Glomerular endothelial cell (primary cell): ENCODE measurements around the gene STAU1. TPM values are rescaled to one million over a fixed set of nuclear protein-coding genes. Genes with fewer than 3 reads are reported as not detected.
"Not testable (repeated sequence)": the region's sequence is repeated elsewhere in the genome, so short reads cannot be mapped to it uniquely, and the experiment has no call there.

Experiments
- DNase-seq: peaks from one replicate; pipeline ENCODE4 v3.0.0-alpha.2; 2011; ENCODE audit warnings: low read depth, low spot score; ENCODE audit errors: extremely low read depth
- total RNA-seq: library from RNA; depleted of rRNA; stranded (reverse); fragments of >200 nt; gene quantifications from 2 replicates; pipeline ENCODE4 v1.2.3, GENCODE V29; 2015

Gene STAU1
- total RNA-seq, 1 donor from 2014 or later = 79.2 TPM

GRCh38 chr20:49203746-49204145 lies 15.6 kb upstream of the STAU1 start:
- DNase-seq = no peak

GRCh38 chr20:49203011-49203410 lies 14.9 kb upstream of the STAU1 start:
- DNase-seq = no peak

- DNase-seq = no peak
Measured at GRCh38 chr20:49199729-49200293, 11.7 kb upstream of the STAU1 start.

GRCh38 chr20:49192944-49193518 lies 4.9 kb upstream of the STAU1 start:
- DNase-seq = not testable (repeated sequence)

GRCh38 chr20:49187330-49187850 lies 744 bp downstream of the STAU1 start:
- DNase-seq = no peak

- DNase-seq = no peak
Measured at GRCh38 chr20:49186535-49187329, 1.4 kb downstream of the STAU1 start.

- DNase-seq = no peak
Measured at GRCh38 chr20:49185071-49185761, 2.9 kb downstream of the STAU1 start.

GRCh38 chr20:49184691-49185070 lies 3.5 kb downstream of the STAU1 start:
- no peak for DNase-seq

GRCh38 chr20:49184084-49184501 lies 4.0 kb downstream of the STAU1 start:
- not testable (repeated sequence) for DNase-seq

- DNase-seq = no peak
Measured at GRCh38 chr20:49183444-49183843, 4.7 kb downstream of the STAU1 start.

- DNase-seq = no peak
Measured at GRCh38 chr20:49181265-49181877, 6.8 kb downstream of the STAU1 start.

GRCh38 chr20:49179368-49180277 lies 8.5 kb downstream of the STAU1 start:
- DNase-seq = no peak

GRCh38 chr20:49174183-49174582 lies 14.0 kb downstream of the STAU1 start:
- DNase-seq = no peak

- DNase-seq = no peak
Measured at GRCh38 chr20:49172413-49172812, 15.7 kb downstream of the STAU1 start.

- no peak for DNase-seq
Measured at GRCh38 chr20:49171909-49172308, 16.2 kb downstream of the STAU1 start.

GRCh38 chr20:49170714-49171113 lies 17.4 kb downstream of the STAU1 start:
- no peak for DNase-seq

- DNase-seq = no peak
Measured at GRCh38 chr20:49169547-49169946, 18.6 kb downstream of the STAU1 start.

- not testable (repeated sequence) for DNase-seq
Measured at GRCh38 chr20:49168864-49169263, 19.3 kb downstream of the STAU1 start.

GRCh38 chr20:49167811-49168507 lies 20.2 kb downstream of the STAU1 start:
- no peak for DNase-seq
